Measurements from ENCODE around the gene GTSE1. TPM values are rescaled to one million over a fixed set of nuclear protein-coding genes. Genes with fewer than 3 reads are reported as not detected.

The GTSE1 gene
- polyA plus RNA-seq, 3 donors, result 0.04 TPM; not detected in 2

DNA sequence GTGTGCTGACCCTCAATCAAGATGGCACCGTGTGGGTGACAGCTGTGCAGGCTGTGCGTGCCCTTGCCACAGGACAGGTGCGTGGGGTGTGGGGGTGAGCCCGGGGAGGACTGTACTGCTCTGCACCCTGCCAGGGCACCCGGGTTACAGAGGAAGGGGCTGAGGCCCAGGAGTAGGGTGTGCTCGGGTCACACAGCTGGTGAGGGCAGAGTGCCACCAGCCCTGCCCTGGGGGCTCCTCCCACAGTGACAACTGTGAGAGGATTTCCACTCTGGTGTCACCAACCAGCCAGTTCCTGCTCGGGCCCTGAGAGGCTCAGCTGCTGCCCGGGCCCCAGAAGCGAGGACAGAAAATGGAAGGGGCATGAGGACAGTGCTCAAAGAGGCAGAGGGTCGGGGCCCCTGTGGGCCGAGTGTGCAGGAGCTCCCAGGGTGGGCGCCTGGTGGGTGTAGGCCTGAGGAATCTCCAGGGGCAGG lies 59.4 kb downstream of the GTSE1 start:
- Mint-ChIP-seq H3K4me1 (no peaks in the 10 kb centered on the region), H3K36me3 (peaks cover 62 to 76% of the 10 kb centered on the region in 2 donors), H3K9me3 (peaks cover 0 to 3% (median 0%) of the 10 kb centered on the region in 7 donors), H3K27ac (no peak overlapping the region), H3K27me3 (ENCODE audit: low read depth in 3 of 3) (peaks cover 0 to 7% (median 2%) of the 10 kb centered on the region in 3 donors), H3K4me3 (no peak overlapping the region)
- intact Hi-C loops (cut with micrococcal nuclease), result no loop called here
- Histone ChIP-seq H4K20me1 (ENCODE audit: insufficient read depth, low read length) (peaks cover 18% of the 10 kb centered on the region), H3K27ac (ENCODE audit: low read depth in 1 of 2, low read length in 2 of 2) (no peak overlapping the region), H2AFZ (ENCODE audit: insufficient read depth, low read depth, low read length, poor library complexity, severe bottlenecking) (no peak overlapping the region), H3K9ac (ENCODE audit: insufficient read depth, low read length, poor library complexity, severe bottlenecking) (no peak overlapping the region), H3K4me3 (replicated peaks in 1 of 3; ENCODE audit: low read depth in 2 of 3, low read length in 3 of 3) (no peak overlapping the region), H3K4me1 (ENCODE audit: control insufficient read depth in 1 of 2, insufficient read depth in 2 of 2, low read length in 2 of 2) (no peaks in the 10 kb centered on the region), H3K4me2 (replicated peaks; ENCODE audit: extremely low read depth, low read length, poor library complexity, severe bottlenecking) (no peak overlapping the region), H3K9me3 (replicated peaks in 1 of 2; ENCODE audit: control insufficient read depth in 1 of 2, insufficient read depth in 1 of 2, low read length in 2 of 2) (no peaks in the 10 kb centered on the region), H3K27me3 (ENCODE audit: control insufficient read depth in 2 of 2, insufficient read depth in 2 of 2, low read length in 2 of 2) (no peaks in the 10 kb centered on the region), H3K36me3 (replicated peaks in 1 of 2; ENCODE audit: control insufficient read depth in 1 of 2, insufficient read depth in 2 of 2, low read length in 2 of 2) (peaks cover 58 to 66% of the 10 kb centered on the region in 2 donors), H3K79me2 (ENCODE audit: insufficient read depth, low read length) (no peaks in the 10 kb centered on the region)
- WGBS (ENCODE audit: insufficient coverage), result 91% methylated on average over 11 of the region's 12 CpGs
- TF ChIP-seq, protein P1, sequence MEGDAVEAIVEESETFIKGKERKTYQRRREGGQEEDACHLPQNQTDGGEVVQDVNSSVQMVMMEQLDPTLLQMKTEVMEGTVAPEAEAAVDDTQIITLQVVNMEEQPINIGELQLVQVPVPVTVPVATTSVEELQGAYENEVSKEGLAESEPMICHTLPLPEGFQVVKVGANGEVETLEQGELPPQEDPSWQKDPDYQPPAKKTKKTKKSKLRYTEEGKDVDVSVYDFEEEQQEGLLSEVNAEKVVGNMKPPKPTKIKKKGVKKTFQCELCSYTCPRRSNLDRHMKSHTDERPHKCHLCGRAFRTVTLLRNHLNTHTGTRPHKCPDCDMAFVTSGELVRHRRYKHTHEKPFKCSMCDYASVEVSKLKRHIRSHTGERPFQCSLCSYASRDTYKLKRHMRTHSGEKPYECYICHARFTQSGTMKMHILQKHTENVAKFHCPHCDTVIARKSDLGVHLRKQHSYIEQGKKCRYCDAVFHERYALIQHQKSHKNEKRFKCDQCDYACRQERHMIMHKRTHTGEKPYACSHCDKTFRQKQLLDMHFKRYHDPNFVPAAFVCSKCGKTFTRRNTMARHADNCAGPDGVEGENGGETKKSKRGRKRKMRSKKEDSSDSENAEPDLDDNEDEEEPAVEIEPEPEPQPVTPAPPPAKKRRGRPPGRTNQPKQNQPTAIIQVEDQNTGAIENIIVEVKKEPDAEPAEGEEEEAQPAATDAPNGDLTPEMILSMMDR (IDR thresholded peaks at IDR 0.05), result no peak
- no peak for DNase-seq

DNA sequence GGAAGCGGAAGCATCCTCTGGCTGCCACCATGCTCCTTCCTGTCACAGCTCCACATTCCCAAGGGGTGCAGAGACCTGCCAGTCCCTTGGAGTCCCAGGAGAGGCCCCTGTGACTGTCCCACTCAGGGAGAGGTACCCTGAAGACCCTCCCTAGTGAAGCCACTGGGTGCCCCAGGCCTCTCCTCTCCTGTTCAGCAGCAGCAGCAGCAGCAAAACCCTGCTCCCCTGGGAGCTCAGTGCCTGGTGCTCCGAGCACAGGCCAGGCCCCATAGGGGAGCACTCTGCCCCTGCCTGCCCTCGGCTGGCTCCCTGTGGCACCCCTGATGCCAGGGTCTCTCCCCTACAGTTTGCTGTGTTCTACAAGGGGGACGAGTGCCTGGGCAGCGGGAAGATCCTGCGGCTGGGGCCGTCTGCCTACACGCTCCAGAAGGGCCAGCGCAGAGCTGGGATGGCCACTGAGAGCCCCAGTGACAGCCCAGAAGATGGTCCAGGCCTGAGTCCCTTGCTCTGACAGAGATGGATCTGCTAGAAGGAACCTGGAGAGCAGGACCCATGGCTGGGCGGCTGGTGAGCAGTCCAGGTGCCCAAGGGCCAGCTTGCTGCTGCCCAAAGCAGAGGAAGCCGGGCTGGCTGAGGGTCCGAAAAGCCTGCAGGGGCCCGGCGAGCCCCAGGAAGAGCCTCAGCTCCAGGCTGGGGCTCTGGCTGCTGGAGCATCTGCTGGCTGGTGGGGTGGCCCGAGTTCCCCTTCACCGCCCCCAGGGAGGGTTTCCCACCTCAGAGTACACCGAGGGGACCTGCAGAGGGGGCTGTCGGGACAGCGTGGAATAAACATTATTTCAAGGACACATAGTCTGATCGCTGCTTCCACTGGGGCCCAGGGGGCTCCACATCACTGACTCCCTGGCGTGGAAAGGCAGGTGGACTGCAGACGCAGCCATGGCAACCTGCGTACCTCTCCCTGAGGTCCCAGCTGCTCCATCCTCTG lies 60.1 kb downstream of the GTSE1 start:
- H3K4me1 Mint-ChIP-seq, result no peaks in the 10 kb centered on the region
- no peak overlapping the region for H3K4me3 Mint-ChIP-seq
- Histone ChIP-seq H3K79me2 (ENCODE audit: insufficient read depth, low read length) (no peaks in the 10 kb centered on the region), H3K9me3 (replicated peaks in 1 of 2; ENCODE audit: control insufficient read depth in 1 of 2, insufficient read depth in 1 of 2, low read length in 2 of 2) (no peaks in the 10 kb centered on the region), H3K4me2 (replicated peaks; ENCODE audit: extremely low read depth, low read length, poor library complexity, severe bottlenecking) (no peak overlapping the region), H2AFZ (ENCODE audit: insufficient read depth, low read depth, low read length, poor library complexity, severe bottlenecking) (no peak overlapping the region), H3K4me1 (ENCODE audit: control insufficient read depth in 1 of 2, insufficient read depth in 2 of 2, low read length in 2 of 2) (no peaks in the 10 kb centered on the region), H3K27ac (ENCODE audit: low read depth in 1 of 2, low read length in 2 of 2) (no peak overlapping the region), H4K20me1 (ENCODE audit: insufficient read depth, low read length) (peaks cover 18% of the 10 kb centered on the region), H3K4me3 (replicated peaks in 1 of 3; ENCODE audit: low read depth in 2 of 3, low read length in 3 of 3) (no peak overlapping the region), H3K27me3 (ENCODE audit: control insufficient read depth in 2 of 2, insufficient read depth in 2 of 2, low read length in 2 of 2) (no peaks in the 10 kb centered on the region), H3K9ac (ENCODE audit: insufficient read depth, low read length, poor library complexity, severe bottlenecking) (no peak overlapping the region), H3K36me3 (replicated peaks in 1 of 2; ENCODE audit: control insufficient read depth in 1 of 2, insufficient read depth in 2 of 2, low read length in 2 of 2) (peaks cover 51 to 59% of the 10 kb centered on the region in 2 donors)
- H3K36me3 Mint-ChIP-seq, result peaks cover 54 to 68% of the 10 kb centered on the region in 2 donors
- 95% methylated on average over 21 of the region's 23 CpGs for WGBS (ENCODE audit: insufficient coverage)
- intact Hi-C loops (cut with micrococcal nuclease), result no loop called here
- TF ChIP-seq, protein P1 (IDR thresholded peaks at IDR 0.05), result no peak
- no peak for DNase-seq
- H3K9me3 Mint-ChIP-seq, result peaks cover 0 to 3% (median 0%) of the 10 kb centered on the region in 7 donors
- no peak overlapping the region for H3K27ac Mint-ChIP-seq
- peaks cover 2 to 7% (median 3%) of the 10 kb centered on the region in 3 donors for H3K27me3 Mint-ChIP-seq (ENCODE audit: low read depth in 3 of 3)
